Activated effector memory CD4-positive, alpha-beta T cell treated with anti-CD3 and anti-CD28 coated beads, Interleukin-2, amount 50 U/mL, for 16 hours (primary cell): Measurements from ENCODE around the gene POLA2.

ENCODE experiments used
- DNase-seq: peaks from one replicate; pipeline ENCODE4 v3.0.0-alpha.2; 2020

Gene POLA2

DNA sequence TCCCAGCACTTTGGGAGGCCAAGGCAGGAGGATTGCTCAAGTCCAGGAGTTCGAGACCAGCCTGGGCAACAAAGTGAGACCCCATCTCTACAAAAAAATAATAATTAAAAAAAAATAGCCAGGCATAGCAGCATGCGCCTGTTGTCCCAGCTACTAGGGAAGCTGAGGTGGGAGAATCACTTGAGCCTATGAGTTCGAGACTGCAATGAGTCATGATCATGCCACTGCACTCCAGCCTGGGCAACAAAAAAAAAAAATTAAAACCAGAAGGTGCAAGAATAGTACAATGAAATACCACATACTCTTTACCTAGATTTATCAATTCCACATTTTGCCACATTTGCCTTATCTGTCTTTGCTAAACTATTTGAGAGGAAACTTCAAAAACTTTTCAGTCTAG is 80.1 kb downstream of the POLA2 start:
- no peak for DNase-seq
